ENCODE measurements around the gene PEAK1.

Gene PEAK1

DNA sequence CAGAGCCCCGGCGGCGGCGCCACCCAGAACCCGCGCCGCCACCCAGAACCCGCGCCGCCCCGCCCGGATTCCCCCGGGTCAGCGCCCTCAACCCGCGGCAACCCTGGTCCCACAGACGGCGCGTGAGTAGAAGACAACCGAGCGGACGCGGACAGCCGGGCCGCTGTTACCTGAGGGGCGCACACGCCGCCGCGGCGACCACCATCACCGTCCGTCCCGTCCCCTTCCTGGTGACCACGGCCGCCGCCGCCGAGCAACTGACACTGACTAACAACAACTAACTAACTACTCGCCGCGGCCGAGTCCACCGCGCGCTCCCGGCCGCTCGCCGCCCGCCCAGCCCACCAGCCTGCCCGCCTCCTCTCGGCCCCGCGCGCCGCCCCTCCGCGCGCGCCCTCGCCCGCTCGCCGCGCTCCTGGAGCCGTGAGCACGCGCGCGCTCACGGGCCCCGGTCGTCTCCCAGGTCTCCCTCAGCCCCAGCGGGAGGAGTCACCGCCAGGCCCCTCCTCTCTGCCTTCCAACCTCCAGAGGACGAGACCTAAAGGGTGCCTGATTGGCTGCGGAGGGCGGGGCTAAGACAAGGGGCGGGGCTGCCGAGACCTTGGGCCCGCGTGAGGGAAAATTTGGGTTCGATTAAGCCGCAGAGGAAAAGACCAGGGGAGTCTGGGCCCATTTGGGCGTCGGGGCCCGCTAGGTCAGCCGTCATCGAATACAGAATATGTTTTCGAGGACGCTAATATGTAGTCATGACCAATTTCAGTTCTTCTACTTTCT is at the start of gene PEAK1:
PEAK1 (minus strand) TSS at position 269 of the 774 bp plus-strand sequence. CDS start 238,178 bp downstream, outside the sequence.
- DNase-seq: peak; percentile 99

DNA sequence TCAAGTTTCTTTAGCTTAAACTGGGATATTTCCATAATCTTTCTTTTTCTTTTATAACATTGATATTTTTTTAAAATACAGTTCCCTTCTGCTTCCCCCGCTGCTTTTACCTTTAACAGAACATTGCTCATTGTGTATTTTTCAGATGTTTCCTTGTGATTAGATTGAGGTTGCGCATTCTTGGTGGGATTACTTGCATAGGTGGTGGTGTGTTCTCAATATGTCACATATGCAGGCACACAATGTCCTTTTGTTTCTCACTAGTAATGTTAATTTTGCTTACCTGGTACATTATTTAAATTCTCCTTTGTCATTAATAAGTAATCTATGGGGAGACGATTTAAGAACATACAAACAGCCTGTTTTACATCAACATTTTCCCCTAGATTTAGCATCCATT is 49.0 kb upstream of the PEAK1 start:
- DNase-seq: no peak

- no peak for DNase-seq
These were observed 46.6 kb upstream of the PEAK1 start for GRCh38 chr15:77466521-77466920.

DNA sequence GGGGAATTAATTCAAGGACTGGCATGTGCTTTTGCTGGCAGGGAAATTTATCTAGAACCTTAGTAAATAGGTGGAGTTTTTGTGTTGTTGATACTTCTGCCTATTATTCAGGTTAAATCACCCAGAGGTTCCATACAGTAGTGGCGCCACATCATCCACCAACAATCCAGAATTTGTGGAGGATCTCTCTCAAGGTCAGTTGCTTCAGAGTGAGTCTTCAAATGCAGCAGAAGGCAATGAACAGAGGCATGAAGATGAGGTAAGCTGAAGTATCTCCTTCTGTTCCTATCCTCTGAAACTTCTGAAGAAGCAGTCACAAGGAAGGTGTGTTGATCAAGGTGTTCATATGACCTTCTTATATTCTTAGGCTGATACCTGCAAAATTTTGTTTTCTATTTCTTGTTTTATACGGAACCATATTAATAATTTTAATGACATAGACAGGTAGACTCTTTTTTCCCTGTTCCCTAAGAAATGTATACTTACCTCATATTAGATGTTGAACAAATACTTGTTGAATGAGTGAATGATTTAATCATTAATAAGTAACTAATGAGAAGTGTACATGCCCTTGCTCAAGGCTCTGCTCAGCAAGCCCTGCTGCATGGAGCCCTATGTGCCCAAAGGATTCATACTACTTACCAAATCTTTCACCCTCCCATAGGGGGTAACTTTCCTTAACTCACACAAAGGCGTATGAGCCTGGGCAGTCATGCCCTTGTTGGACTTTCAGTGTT is 44.4 kb upstream of the PEAK1 start:
- DNase-seq: no peak

DNA sequence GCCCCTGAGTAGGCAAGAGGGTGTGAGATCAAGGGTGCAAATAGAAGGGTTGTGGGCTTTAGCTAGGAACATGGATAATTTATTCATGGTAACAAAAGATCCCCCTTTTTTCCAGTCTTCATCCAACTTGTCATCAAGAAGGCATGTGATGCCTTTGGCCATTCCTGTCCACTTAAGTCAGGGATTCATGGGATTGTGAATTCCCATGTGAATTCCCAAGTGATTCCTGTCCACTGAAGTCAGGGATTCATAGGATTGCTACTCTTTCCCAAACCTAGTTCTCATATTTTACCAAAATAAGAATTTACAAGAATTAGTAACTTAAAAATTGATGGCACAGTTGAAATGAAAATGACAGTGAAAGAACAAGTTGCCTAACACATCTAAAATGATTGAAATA is 41.6 kb upstream of the PEAK1 start:
- no peak for DNase-seq

DNA sequence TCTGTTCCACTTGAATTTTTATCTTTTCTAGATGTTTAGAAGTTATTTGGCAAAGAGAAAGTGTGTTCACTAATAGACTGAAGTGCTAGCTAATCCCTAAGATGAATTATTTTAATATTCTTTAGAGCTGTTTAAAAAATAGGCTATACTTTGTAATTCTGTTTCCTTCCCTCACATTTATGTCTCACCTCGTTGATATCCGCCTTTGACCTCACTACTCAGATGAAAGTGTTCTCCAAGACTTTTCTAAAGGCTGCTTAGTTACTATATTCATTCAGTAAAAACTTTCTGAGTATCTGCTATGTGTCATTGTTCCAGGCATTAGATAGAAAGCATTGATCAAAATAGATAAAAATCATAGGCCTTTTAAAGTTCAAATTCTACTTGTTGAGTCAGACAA is 39.1 kb upstream of the PEAK1 start:
- DNase-seq: no peak

DNA sequence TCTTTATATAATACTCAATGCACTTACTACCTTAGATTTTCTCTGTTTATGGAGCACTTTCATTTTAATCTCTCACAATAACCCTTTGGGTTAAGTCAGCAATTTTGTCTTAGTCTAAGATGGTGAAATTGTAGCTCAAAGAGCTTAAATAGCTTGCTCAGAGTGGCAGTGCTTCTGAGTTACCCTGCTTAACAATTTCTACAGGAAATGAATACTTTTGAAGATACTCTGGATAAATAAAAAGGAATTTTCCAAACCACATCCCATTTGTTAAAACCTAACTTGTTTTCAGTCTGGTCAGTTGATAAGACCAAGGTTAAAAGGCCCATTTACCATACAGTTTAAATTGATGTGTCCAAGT is 38.0 kb upstream of the PEAK1 start:
- DNase-seq: no peak

- DNase-seq: no peak
These were observed 37.4 kb upstream of the PEAK1 start for GRCh38 chr15:77457191-77457904.

- no peak for DNase-seq
These were observed 36.8 kb upstream of the PEAK1 start for GRCh38 chr15:77456746-77457145.

GRCh38 chr15:77455696-77456321 is 35.9 kb upstream of the PEAK1 start:
- DNase-seq: no peak

DNA sequence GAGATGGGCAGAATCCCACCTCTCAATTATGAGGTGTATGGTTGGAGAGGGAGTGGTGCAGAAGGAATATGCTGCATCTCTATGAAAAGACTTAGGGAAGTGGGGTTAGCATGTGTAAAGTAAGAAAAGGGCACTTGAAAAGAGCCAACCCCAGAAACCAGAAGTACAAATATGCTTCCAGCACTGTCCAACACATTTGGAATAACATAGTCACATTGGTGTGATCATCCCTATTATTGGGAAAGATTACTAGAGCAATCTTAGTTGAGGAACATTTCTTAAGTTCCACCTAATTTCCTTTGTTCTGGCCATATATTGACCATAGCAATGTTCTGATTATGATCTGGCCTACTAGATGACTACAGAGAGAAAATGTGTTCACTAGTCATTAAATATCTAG is 35.0 kb upstream of the PEAK1 start:
- no peak for DNase-seq

- DNase-seq: no peak
These were observed 34.4 kb upstream of the PEAK1 start for GRCh38 chr15:77454265-77454664.

DNA sequence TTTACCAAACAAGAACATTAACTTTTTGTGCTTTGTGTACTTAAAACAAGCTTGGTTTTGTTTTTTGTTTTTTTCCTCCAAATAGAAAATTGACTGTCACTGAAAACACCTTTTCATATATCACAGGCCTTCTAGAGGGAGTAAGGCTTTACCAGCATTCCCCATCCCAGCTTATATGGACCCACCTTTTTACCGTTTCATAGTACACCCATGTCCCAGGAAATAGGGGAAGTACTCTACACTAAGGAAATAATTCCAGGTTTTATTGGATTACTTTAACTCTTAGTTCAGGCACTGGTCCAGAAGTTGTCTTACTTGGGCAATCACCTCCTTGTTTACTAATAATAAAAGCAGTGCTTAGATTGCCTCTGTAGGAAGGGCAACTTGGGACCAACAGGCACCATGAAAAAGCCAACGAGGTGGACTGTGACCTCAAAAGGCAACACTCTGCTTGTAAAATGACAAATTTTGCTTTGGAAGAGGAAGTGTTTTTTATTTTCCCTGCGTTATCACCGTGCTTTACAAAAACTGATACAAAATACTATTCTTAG is 27.0 kb upstream of the PEAK1 start:
- DNase-seq: peak; percentile 71

DNA sequence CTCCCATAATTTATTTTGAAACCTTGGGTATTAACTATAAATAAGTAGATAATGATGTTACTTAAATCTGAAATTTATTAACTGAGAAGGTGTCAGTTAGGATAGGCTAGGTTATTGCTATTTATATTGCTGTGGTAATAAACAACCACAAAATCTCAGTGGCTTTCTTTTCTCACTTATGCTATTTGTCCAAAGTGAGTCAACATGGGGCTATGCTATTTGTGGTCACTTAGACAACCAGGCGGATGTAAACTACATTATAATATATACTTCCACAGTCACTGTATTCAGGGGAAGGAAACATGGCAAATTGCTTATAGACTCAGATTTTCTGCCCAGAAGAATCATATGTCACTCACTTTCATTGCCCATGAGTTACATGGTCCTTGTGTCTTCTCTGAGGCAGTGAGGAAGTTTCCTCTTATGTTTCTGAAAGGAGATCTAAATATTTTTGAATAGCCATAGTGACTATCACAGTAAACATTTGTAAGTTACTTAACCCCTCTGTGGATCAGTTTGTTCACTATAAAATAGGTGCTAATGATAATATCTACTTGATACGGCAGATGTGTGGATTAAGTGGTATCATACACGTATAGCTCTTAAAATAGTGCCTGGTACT is 20.6 kb upstream of the PEAK1 start:
- no peak for DNase-seq

DNA sequence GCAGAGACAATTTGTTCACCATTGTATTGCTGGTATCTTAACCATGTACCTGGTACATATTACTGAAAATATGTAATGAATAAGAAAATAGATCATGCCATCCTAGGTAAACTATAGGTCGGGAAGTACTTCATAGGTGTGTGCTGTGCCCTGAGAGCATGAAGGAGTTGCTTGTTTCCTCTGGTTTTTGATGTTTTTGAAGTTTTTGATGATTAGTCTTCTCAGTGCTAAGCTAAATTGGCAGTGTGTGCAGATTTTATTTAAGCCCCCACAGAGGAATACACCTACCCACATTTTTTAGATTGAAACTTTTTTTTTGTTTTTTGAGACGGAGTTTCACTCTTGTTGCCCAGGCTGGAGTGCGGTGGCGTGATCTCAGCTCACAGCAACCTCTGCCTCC is 17.4 kb upstream of the PEAK1 start:
- no peak for DNase-seq

DNA sequence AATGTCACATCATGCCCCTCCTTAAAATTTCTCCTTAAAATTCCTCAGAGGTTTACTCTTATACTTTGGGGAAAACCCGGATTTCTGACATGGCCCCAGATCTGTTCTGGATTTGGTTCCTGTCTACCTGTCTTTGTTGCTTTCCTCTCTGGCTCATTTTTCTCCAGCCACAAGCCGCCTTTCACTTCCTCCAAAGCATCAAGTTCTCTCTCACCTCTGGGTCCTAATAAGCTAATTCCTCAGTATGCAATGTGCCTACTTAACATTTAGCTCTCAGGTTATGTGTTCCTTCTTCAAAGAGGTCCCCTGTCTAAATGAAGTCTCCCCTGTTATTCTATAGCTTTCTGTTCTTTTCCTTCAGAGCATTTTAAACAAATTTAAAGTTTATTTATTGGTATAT is 16.9 kb upstream of the PEAK1 start:
- DNase-seq: no peak

DNA sequence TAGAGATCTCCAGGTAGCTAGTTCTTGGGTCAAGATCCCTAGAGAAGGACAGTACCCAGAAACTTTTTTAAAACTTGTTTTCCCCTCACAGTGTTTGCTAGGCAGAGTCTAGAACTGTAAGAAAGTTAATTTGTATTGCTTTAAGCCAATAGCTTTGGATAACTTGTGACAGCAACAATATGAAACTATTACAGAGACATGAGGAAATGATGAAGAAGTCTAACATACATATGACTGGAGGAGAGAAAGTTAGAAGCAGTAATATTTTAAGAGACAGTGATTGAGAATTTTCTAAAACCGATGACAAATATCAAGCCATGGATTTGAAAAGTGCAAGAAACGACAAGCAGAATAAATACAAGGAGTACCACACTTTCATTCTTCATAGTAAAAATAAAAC is 10.7 kb upstream of the PEAK1 start:
- DNase-seq: no peak

DNA sequence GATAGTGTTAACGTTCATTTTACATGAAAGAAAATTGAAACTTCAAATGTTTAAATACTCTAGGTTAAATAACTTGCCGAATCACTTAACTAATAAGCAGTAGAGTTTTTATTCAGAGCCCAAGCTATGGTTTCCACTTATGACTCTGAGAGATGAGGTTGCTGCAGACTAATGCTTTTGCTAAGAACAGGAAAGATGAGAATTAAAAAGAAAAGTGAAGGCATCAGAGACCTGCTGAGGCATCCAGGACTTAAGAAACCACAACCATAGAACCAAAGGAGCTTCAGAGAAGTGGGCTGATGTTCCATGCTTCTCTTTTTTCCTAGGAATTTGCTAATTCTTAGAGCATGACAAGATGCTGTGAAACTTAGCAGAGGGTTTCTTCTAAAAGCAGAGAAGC is 10.3 kb upstream of the PEAK1 start:
- DNase-seq: no peak

DNA sequence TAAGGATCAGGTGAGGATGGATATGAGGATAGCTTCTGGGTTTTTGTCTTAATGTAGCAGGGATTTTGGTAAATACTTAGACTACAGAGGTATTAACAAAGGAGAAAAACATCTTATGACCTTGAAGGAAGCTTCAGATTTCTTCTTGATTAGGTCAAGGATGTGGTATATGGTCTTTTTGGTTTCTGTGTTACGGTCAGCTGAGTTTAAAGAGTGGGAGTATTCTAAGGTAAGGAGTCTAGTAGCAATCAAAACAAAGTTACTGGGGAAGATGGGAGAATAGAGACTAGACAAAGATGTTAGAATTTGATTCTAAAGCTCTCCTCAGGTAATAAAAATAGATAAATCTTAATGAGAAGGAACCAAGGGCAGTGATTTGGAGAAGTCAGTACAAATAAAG is 7.0 kb upstream of the PEAK1 start:
- DNase-seq: no peak

DNA sequence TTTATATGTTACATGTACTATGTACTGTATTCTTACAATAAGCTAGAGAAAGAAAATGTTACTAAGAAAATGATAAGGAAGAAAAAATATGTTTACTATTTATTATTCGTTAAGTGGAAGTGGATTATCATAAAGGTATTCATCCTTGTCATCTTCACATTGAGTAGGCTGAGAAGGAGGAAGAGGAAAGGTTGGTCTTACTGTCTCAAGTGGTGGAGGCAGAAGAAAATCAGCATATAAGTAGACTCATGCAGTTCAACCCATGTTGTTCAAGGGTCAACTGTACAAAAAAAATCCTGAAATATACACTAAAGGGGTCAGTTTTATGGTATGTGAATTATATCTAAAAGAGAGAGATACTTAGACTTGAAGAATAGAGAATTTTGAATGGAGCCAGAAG is 6.5 kb upstream of the PEAK1 start:
- no peak for DNase-seq

DNA sequence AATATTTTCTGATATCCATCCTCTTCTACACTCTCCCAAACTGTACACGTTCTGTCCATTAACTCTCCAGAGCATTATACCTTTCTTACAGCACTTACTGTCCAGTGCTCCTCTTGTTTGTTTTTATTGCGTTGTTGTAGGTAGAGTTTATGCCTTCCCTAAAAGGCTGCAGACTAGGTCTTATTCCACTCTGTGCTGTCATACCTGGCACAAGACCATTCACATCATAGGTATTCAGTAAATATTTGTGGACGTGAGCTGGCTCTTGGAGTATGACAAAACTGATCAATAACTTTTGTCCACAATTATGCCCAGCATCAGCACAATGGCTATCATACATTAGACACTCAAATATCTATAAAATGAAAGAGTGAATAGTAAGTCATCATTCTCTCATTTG is 5.2 kb upstream of the PEAK1 start:
- DNase-seq: no peak

DNA sequence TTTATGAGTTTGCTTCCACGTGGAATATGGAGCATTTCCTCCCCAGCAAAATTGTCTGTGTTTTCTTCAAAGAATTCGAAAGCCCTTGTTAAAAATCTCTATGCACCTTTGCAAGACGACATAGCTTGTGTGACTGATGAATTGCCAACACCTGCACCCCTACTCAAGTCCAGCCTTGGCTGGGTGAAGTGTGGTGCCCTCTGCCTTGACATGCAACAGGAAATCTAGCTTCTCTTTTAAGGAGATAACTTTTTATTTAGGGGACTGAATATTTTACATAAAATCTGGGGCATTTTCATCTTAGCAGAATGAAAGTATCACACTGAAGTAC is 1.4 kb upstream of the PEAK1 start:
- peak; percentile 54 for DNase-seq

Data from NCI-H82 (cell line).